K562 (cell line): ENCODE data around the gene PRELID3B. TPM values are rescaled to one million over a fixed set of nuclear protein-coding genes. Genes with fewer than 3 reads are reported as not detected.

Experiments
- CBFA2T3 ChIP-seq: fragments of 450-650 bp; IDR thresholded peaks from 2 replicates; pipeline ENCODE4 v1.6.1; 2017
- HDAC1 ChIP-seq, 2 experiments: fragments of 450-650 bp; IDR thresholded peaks; 2 replicates each; pipeline ENCODE4 v1.6.1; 2016 to 2017; ENCODE audit warnings: inconsistent platforms in 1 of 2, mild to moderate bottlenecking in 1 of 2, moderate library complexity in 1 of 2
- L3MBTL2 ChIP-seq: fragments of 450-650 bp; IDR thresholded peaks from 2 replicates; pipeline ENCODE4 v1.6.1; 2016; ENCODE audit warnings: mild to moderate bottlenecking, moderate library complexity
- NFIC ChIP-seq: fragments of 450-650 bp; IDR thresholded peaks from 2 replicates; pipeline ENCODE4 v1.6.1; 2017; ENCODE audit warnings: mild to moderate bottlenecking, inconsistent platforms
- POLR2B ChIP-seq: fragments of 450-650 bp; IDR thresholded peaks from 2 replicates; pipeline ENCODE4 v1.6.1; 2018; ENCODE audit warnings: low read depth; ENCODE audit not compliant: partially characterized antibody
- POLR2G ChIP-seq: fragments of 200-400 bp; formaldehyde crosslinking; IDR thresholded peaks from 2 replicates; pipeline ENCODE4 v1.6.1; 2017; ENCODE audit warnings: low read depth, mild to moderate bottlenecking, antibody characterized with exemption, low read length, moderate library complexity
- PRPF4 ChIP-seq: fragments of 200-400 bp; formaldehyde crosslinking; IDR thresholded peaks from one replicate; pipeline ENCODE4 v1.6.1; 2017; ENCODE audit warnings: low read length, low read depth, mild to moderate bottlenecking; ENCODE audit not compliant: insufficient read depth, poor library complexity, severe bottlenecking
- SMAD4 ChIP-seq: fragments of 250-450 bp; sonication (Bioruptor Pico); conservative IDR thresholded peaks from 2 replicates; pipeline ENCODE4 v1.8.0; 2021; ENCODE audit warnings: inconsistent platforms, mild to moderate bottlenecking, moderate library complexity
- SMARCC2 ChIP-seq: fragments of 450-650 bp; IDR thresholded peaks from 2 replicates; pipeline ENCODE4 v1.6.1; 2017; ENCODE audit warnings: antibody characterized with exemption, moderate library complexity, mild to moderate bottlenecking, low read depth
- TRIM24 ChIP-seq, 2 experiments: fragments of 450-650 bp; IDR thresholded peaks; 2 replicates each; pipeline ENCODE4 v1.6.1; 2016
- ZBTB7A ChIP-seq: IDR thresholded peaks from 2 replicates; pipeline ENCODE4 v1.6.1; 2011; ENCODE audit warnings: low read depth, mild to moderate bottlenecking, low read length, moderate library complexity, borderline replicate concordance; ENCODE audit not compliant: control insufficient read depth
- ZFP30 ChIP-seq: fragments of 250-450 bp; sonication (Bioruptor Pico); IDR thresholded peaks from 2 replicates; pipeline ENCODE4 v1.8.0; 2022; ENCODE audit warnings: moderate library complexity, mild to moderate bottlenecking, inconsistent platforms, borderline replicate concordance
- ZNF24 ChIP-seq: fragments of 450-650 bp; IDR thresholded peaks from 2 replicates; pipeline ENCODE4 v1.6.1; 2016
- polyA plus RNA-seq, 8 experiments: library from polyadenylated mRNA; depleted of rRNA in 4 of 8; stranded (reverse) in 5 of 8; unstranded in 3 of 8; fragments of >200 nt; fragmentation: Nextera tagmentation in 2 of 8; fragmentation: Illumina TruSeq in 1 of 8; extraction: Ambion mirVana in 2 of 8; extraction: Trizol in 1 of 8; gene quantifications; 2 replicates each; pipeline versions ENCODE4 v1.2.1 to v1.2.3, GENCODE V29; 2011 to 2014; ENCODE audit warnings: inconsistent platforms in 1 of 8, missing spikeins in 1 of 8
- total RNA-seq, 7 experiments: library from RNA; depleted of rRNA in 6 of 7; stranded (reverse); fragments of >200 nt in 6 of 7; fragmentation: Illumina TruSeq in 2 of 7; extraction: Trizol in 2 of 7; gene quantifications; 2 replicates each; pipeline versions ENCODE4 v1.2.1 to v1.2.3, GENCODE V29; 2011 to 2021; ENCODE audit warnings: low replicate concordance in 1 of 7
- TF ChIP-seq, protein P1 (sequence below), 2 experiments: IDR thresholded peaks; 2 replicates each; pipeline ENCODE4 v1.6.1; 2011; ENCODE audit warnings: borderline replicate concordance in 1 of 2, control low read depth in 1 of 2, low read depth in 1 of 2, low read length in 1 of 2, mild to moderate bottlenecking in 1 of 2, mixed read lengths in 1 of 2, moderate library complexity in 1 of 2; ENCODE audit not compliant: insufficient read depth in 1 of 2, insufficient read length in 1 of 2, poor library complexity in 1 of 2, severe bottlenecking in 1 of 2; ENCODE audit errors: extremely low read depth in 1 of 2

Gene PRELID3B
- total and polyA plus RNA-seq, 9 of the 15 experiments (the other 6 are each of a cell fraction or from before 2014, with no cell fraction given) = 77.0 to 186 (median 101) TPM

DNA sequence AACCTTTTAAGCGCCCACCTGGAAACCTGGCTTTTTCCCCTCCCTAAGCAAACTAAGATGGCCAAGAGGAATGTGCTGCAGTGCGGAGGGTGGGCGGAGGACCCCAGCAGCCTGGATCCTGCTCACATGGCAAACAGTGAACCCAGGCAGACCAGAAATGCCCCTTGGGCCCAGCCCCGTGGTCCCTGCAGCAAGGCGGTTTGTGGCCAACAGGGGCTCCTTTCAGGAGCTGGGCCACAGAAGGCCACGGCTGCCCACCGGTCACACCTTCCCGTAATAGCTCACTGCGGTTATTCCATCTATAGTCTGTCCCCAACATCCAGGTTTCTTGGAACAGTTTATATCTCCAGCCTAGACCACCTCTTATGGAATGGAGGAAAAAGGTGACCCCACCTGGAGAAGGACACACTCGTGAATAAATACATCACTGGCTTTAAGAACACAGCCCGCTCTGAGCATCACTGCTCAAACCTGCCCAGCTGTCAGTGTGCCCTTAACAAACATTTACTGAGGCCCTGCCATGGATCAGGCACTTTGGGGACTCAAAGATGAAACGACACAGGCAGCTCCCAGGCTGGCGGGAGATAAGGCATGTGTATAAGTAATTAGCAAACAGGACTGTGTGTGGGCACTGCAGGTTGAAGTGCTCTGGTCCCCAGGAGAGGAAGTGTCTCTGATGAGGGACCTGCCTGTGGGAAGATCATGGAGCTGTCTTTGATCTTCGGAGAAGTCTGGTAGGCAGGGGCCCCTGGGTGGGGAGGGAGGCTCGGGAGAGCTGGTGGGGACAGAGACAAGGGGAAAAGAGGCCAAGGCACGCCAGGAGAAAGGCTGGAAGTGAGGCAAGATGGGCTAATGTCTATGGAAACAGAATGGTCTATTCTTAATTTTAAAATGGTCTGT, 26.5 kb downstream of the PRELID3B start (continued):
- TF ChIP-seq PRPF4 (no peak), L3MBTL2 (no peak), HDAC1 (IDR thresholded peaks at IDR 0.05) (no peak), POLR2B (no peak), SMARCC2 (no peak), POLR2G (no peak), SMAD4 (CRISPR knock-in tag) (0 out of 2 replicates have a peak, but pooled peaks have one; percentile 18), ZBTB7A (no peak), ZNF24 (no peak), ZFP30 (CRISPR knock-in tag) (no peak), CBFA2T3 (peak; percentile 20; the same call in 1 of the 2 replicates), TRIM24 (IDR thresholded peaks at IDR 0.05) (no peak), NFIC (no peak)
- TF ChIP-seq, protein P1, sequence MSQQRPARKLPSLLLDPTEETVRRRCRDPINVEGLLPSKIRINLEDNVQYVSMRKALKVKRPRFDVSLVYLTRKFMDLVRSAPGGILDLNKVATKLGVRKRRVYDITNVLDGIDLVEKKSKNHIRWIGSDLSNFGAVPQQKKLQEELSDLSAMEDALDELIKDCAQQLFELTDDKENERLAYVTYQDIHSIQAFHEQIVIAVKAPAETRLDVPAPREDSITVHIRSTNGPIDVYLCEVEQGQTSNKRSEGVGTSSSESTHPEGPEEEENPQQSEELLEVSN (IDR thresholded peaks at IDR 0.05; ENCODE audit: borderline replicate concordance in 1 of 2, extremely low read depth in 1 of 2, insufficient read depth in 1 of 2, insufficient read length in 1 of 2, low read depth in 1 of 2, low read length in 1 of 2, poor library complexity in 1 of 2, severe bottlenecking in 1 of 2) = peak in 1 of 2 experiments; percentile 29
- TF ChIP-seq, all 486 proteins: peak for 4
